Fibroblast of lung (primary cell): ENCODE data around the gene RGP1. TPM values are rescaled to one million over a fixed set of nuclear protein-coding genes. Genes with fewer than 3 reads are reported as not detected.

Experiments used
- DNase-seq, 2 donors: peaks; one replicate each; pipeline versions ENCODE4 v3.0.0 to v3.0.0-alpha.2; 2010; ENCODE audit warnings: low read depth in 2 of 2
- H2AFZ ChIP-seq: 2 replicates; pipeline ENCODE4 v1.5.1; 2012; ENCODE audit warnings: low read length, control low read depth, inconsistent platforms
- H3K27ac ChIP-seq: 2 replicates; pipeline ENCODE4 v1.5.1; 2011; ENCODE audit warnings: low read length, control low read depth; ENCODE audit not compliant: insufficient read depth
- H3K27me3 ChIP-seq: 2 replicates; pipeline ENCODE4 v1.5.1; 2011; ENCODE audit warnings: mild to moderate bottlenecking, low read length; ENCODE audit not compliant: control insufficient read depth, insufficient read depth
- H3K36me3 ChIP-seq: 2 replicates; pipeline ENCODE4 v1.5.1; 2011; ENCODE audit warnings: low read length; ENCODE audit not compliant: control insufficient read depth, insufficient read depth
- H3K4me1 ChIP-seq: 2 replicates; pipeline ENCODE4 v1.5.1; 2011; ENCODE audit warnings: low read length; ENCODE audit not compliant: control insufficient read depth, insufficient read depth; ENCODE audit errors: extremely low read depth
- H3K4me2 ChIP-seq: 2 replicates; pipeline ENCODE4 v1.5.1; 2011; ENCODE audit warnings: low read length, control low read depth; ENCODE audit not compliant: insufficient read depth; ENCODE audit errors: extremely low read depth
- H3K4me3 ChIP-seq, 4 experiments: fragments of 200-600 bp in 1 of 4; sonication (generic) in 1 of 4; replicated peaks in 1 of 4; 2 replicates each; pipeline ENCODE4 v1.5.1; 2011 to 2016; ENCODE audit warnings: low read length in 4 of 4, low read depth in 3 of 4, mild to moderate bottlenecking in 3 of 4, control low read depth in 2 of 4, inconsistent platforms in 1 of 4, mixed read lengths in 1 of 4; ENCODE audit not compliant: insufficient read depth in 1 of 4; ENCODE audit errors: control extremely low read depth in 1 of 4
- H3K79me2 ChIP-seq: 2 replicates; pipeline ENCODE4 v1.5.1; 2012; ENCODE audit warnings: mild to moderate bottlenecking, low read length, inconsistent platforms; ENCODE audit not compliant: control insufficient read depth, insufficient read depth
- H3K9ac ChIP-seq: 2 replicates; pipeline ENCODE4 v1.5.1; 2011; ENCODE audit warnings: mild to moderate bottlenecking, low read length, control low read depth; ENCODE audit not compliant: insufficient read depth
- H3K9me3 ChIP-seq: 2 replicates; pipeline ENCODE4 v1.5.1; 2012; ENCODE audit warnings: low read depth, low read length; ENCODE audit not compliant: control insufficient read depth, insufficient read depth
- H4K20me1 ChIP-seq: 2 replicates; pipeline ENCODE4 v1.5.1; 2011; ENCODE audit warnings: low read length; ENCODE audit not compliant: control insufficient read depth, insufficient read depth; ENCODE audit errors: extremely low read depth
- EZH2 ChIP-seq: IDR thresholded peaks from 2 replicates; pipeline ENCODE4 v1.5.1; 2012; ENCODE audit warnings: low read length, control low read depth, mild to moderate bottlenecking; ENCODE audit errors: missing control alignments
- polyA plus RNA-seq, 2 donors: library from polyadenylated mRNA; depleted of rRNA in 1 of 2; stranded (reverse) in 1 of 2; unstranded in 1 of 2; fragments of >200 nt; gene quantifications; 2 replicates each; pipeline ENCODE4 v1.2.1, GENCODE V29; 2011 to 2012; ENCODE audit warnings: missing spikeins in 1 of 2
- total RNA-seq: library from RNA; depleted of rRNA; stranded (reverse); fragments of >200 nt; gene quantifications from 2 replicates; pipeline ENCODE4 v1.2.1, GENCODE V29; 2014
- TF ChIP-seq, protein P1 (sequence below), 2 donors: IDR thresholded peaks in 1 of 2; conservative IDR thresholded peaks in 1 of 2; 1 replicate in 1 of 2; 2 replicates in 1 of 2; pipeline ENCODE4 v1.5.1; 2011 to 2012; ENCODE audit warnings: low read length in 2 of 2, control low read depth in 1 of 2, inconsistent platforms in 1 of 2, low read depth in 1 of 2, mild to moderate bottlenecking in 1 of 2

RGP1 gene
- total and polyA plus RNA-seq, 2 donors (not counting 1 experiment from before 2014, with no cell fraction given): 14.9 to 17.4 TPM

DNA sequence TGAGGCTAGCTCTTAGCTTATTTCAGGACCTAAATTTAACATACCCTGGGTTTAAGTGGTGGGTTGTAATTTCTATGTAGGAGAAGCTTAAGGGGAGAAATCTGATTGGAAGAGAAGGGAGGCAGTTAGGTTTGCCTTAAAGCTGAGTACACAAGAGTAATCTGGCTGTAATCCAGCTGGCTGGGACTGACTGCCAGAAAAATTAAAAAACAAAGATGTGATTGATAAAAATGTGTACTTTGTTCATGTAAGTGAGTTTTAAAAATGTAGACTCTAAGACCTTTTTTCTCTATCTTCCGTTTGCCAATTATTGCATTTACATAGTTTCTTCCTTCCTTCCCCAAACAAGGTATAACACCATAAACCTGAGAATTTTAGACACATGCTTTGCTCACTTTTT is 22.4 kb downstream of the RGP1 start:
- Histone ChIP-seq H3K9ac (no peak overlapping the region), H3K4me3 (no peak overlapping the region), H3K9me3 (no peaks in the 10 kb centered on the region), H3K27me3 (peaks cover 11% of the 10 kb centered on the region), H3K4me2 (no peak overlapping the region), H3K4me1 (no peaks in the 10 kb centered on the region), H3K36me3 (no peaks in the 10 kb centered on the region), H4K20me1 (no peaks in the 10 kb centered on the region), H3K79me2 (no peaks in the 10 kb centered on the region), H2AFZ (no peak overlapping the region), H3K27ac (no peak overlapping the region)
- TF ChIP-seq EZH2: no peak
- TF ChIP-seq, protein P1, sequence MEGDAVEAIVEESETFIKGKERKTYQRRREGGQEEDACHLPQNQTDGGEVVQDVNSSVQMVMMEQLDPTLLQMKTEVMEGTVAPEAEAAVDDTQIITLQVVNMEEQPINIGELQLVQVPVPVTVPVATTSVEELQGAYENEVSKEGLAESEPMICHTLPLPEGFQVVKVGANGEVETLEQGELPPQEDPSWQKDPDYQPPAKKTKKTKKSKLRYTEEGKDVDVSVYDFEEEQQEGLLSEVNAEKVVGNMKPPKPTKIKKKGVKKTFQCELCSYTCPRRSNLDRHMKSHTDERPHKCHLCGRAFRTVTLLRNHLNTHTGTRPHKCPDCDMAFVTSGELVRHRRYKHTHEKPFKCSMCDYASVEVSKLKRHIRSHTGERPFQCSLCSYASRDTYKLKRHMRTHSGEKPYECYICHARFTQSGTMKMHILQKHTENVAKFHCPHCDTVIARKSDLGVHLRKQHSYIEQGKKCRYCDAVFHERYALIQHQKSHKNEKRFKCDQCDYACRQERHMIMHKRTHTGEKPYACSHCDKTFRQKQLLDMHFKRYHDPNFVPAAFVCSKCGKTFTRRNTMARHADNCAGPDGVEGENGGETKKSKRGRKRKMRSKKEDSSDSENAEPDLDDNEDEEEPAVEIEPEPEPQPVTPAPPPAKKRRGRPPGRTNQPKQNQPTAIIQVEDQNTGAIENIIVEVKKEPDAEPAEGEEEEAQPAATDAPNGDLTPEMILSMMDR (conservative IDR thresholded peaks at IDR 0.05 in 1 of 2, IDR thresholded peaks at IDR 0.05 in 1 of 2; ENCODE audit: low read depth in 1 of 2, low read length in 2 of 2): no peak
- DNase-seq: peak in 1 of 2 donors; percentile 65

DNA sequence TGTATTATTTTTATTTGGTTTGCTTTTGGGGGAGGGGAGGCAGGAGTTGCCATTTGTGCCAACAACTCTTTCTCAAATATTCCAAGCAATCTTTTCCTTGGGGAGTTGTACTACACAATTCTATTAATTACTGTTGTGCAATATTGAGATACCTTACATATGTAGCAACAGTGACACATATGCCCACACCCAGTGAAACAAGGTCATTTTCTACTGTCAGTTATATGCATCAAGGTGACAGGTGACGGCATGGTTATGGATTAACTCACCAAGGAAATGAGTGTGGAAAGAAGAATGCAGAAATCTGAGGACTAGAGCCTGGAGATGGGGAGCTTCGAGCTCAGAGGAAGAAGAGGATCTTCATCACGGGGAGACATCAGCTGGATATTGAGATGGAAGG is 22.9 kb downstream of the RGP1 start:
- TF ChIP-seq EZH2: no peak
- TF ChIP-seq, protein P1 (conservative IDR thresholded peaks at IDR 0.05 in 1 of 2, IDR thresholded peaks at IDR 0.05 in 1 of 2; ENCODE audit: low read depth in 1 of 2, low read length in 2 of 2): no peak
- DNase-seq: no peak
- no peaks in the 10 kb centered on the region for H3K4me1 ChIP-seq

DNA sequence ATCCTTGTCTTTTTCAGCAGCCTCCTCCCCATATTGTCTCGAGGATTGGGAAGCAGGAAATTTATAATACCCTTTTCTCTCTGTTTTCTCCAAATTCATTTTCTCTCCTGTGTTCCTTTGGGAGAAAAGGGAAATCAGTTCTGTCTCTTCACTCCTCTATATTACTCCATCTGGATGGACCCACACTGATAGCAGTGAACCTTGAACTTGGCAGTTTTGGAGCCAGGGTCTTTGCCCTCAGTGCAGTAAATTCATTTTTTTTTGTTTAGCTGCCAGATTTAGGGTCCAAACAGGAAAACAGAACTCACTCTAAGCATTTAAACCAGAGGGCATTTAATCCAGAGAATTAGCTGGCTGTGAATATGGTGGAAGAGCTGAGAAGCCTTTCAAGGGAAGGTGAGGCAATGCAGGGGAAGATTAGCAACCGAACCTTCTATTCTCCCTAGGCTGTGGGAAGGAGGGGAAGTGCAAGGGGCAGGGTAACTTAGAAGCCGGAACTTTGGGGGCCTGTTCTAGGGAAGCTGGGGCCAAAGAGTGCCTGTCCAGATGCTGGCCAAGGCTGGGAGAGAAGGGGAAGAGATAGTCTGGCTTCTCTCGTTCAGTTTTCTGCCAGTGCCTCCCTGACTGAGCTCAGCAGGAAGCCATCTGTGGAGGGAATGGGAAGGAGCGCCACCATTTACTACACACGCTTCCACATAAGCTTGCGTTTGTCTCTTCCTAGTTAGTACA is 26.0 kb downstream of the RGP1 start:
- no peaks in the 10 kb centered on the region for H3K4me1 ChIP-seq
- H3K27ac ChIP-seq: no peak overlapping the region
- no peak for DNase-seq
- peaks cover 21% of the 10 kb centered on the region for H3K27me3 ChIP-seq
- H3K36me3 ChIP-seq: no peaks in the 10 kb centered on the region
- no peak overlapping the region for H3K4me2 ChIP-seq
- no peak overlapping the region for H3K9ac ChIP-seq
- H3K9me3 ChIP-seq: no peaks in the 10 kb centered on the region
- H2AFZ ChIP-seq: no peak overlapping the region
- H3K79me2 ChIP-seq: no peaks in the 10 kb centered on the region
- TF ChIP-seq EZH2: no peak
- TF ChIP-seq, protein P1 (conservative IDR thresholded peaks at IDR 0.05 in 1 of 2, IDR thresholded peaks at IDR 0.05 in 1 of 2; ENCODE audit: low read depth in 1 of 2, low read length in 2 of 2): no peak
- no peaks in the 10 kb centered on the region for H4K20me1 ChIP-seq
- H3K4me3 ChIP-seq: no peak overlapping the region

More for the DNA sequence above, 22.9 kb downstream of the RGP1 start:
- H3K79me2 ChIP-seq: no peaks in the 10 kb centered on the region
- H3K27ac ChIP-seq: no peak overlapping the region
- no peak overlapping the region for H3K4me3 ChIP-seq
- H4K20me1 ChIP-seq: no peaks in the 10 kb centered on the region
- no peaks in the 10 kb centered on the region for H3K9me3 ChIP-seq
- H3K9ac ChIP-seq: no peak overlapping the region
- H3K27me3 ChIP-seq: peaks cover 11% of the 10 kb centered on the region
- H3K36me3 ChIP-seq: no peaks in the 10 kb centered on the region
- no peak overlapping the region for H2AFZ ChIP-seq
- no peak overlapping the region for H3K4me2 ChIP-seq
